ENCODE results near the gene CCR7.

CCR7 gene

DNA sequence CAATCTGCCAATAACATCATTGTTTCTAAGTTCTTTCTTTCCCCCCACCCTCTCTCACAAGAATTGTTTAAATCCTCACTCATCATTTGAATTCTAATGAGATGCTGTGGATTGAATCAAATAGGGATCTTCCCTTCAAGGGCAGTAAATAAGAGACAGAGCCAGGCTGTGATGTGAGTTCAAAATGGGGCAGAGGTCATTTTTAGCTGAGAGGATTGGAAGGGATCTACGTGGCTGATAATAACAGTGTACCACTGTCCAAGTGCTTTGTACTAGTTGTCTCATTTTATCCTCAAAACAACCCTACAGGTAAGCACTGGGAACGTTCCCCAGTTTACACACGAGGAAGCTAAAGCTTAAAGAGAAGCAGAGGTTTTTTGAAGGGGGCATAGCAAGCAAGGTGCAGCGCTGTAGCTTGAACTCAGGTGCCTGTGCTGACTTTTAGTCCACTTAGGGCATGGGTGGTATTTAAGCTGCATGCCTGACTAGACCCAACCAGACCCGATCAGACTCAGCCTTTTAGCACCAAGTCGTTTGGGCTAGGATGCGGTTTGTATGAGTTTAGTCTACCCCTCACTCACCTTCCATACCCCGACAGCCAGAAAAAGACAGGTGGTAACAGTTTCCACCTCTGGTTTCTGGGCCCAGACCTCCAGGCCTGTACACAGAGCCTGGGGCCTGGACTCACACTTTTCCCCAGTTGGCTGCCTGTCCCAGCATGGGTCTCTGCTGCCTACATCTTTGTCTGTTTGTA, 39.2 kb upstream of the CCR7 start:
- H3K4me3 Mint-ChIP-seq, result no peak overlapping the region
- TF ChIP-seq, protein P1, sequence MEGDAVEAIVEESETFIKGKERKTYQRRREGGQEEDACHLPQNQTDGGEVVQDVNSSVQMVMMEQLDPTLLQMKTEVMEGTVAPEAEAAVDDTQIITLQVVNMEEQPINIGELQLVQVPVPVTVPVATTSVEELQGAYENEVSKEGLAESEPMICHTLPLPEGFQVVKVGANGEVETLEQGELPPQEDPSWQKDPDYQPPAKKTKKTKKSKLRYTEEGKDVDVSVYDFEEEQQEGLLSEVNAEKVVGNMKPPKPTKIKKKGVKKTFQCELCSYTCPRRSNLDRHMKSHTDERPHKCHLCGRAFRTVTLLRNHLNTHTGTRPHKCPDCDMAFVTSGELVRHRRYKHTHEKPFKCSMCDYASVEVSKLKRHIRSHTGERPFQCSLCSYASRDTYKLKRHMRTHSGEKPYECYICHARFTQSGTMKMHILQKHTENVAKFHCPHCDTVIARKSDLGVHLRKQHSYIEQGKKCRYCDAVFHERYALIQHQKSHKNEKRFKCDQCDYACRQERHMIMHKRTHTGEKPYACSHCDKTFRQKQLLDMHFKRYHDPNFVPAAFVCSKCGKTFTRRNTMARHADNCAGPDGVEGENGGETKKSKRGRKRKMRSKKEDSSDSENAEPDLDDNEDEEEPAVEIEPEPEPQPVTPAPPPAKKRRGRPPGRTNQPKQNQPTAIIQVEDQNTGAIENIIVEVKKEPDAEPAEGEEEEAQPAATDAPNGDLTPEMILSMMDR (IDR thresholded peaks at IDR 0.05; ENCODE audit: unreplicated experiment in 3 of 3), result no peak
- no peaks in the 10 kb centered on the region for H3K9me3 Mint-ChIP-seq
- no peak overlapping the region for H3K27ac Mint-ChIP-seq
- peaks cover 9% of the 10 kb centered on the region for H3K27me3 Mint-ChIP-seq (ENCODE audit: low read depth)
- H3K4me1 Mint-ChIP-seq, result no peaks in the 10 kb centered on the region
- H3K36me3 Mint-ChIP-seq (ENCODE audit: low read depth), result no peaks in the 10 kb centered on the region

DNA sequence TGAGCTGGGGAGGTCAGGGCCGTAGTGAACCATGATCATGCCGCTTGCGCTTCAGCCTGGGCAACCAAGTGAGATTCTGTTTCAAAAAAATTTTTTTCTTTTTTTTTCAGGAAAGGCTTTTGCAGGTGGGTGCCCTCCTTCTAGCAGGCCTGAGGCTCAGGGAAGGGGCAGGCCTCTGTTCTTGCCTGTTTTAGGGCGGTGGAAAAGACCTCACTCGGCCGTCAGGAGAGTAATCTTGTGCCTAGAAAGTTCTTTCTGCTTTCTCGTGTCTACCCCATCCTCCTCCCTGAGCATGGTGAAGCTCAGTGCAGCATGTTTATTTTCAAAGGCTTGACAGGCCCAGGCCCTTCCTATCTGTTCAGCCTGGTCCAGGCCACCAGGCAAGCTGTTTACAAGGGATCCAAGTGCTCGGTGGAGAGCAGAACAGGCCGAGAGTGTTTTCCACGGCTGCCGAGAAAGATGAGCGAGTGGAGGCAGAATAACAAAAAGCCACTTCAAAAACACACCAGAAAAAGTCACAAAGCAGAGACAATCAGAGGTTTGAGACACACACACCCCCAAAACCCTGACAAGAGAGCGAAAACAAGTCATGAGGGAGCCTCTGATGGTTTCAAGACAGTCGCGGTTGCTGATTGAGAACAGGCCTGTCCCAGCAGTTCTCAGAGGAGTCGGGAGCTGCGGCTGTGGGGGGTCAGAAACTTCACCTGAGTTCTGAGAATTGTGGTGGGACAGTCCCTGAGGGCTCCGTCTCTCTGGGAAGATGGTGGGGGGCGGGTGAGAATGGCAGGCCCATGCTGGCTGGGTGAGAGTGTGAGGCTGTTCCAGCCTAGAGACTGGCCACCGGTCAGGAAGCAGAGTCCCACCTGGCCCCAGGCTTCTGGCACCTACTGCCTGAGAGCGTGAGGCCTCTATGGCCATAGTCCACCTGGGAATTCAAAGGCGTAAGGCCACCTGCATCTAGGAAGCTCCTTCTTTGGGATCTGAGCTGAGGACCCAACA, 37.5 kb upstream of the CCR7 start:
- TF ChIP-seq, protein P1 (IDR thresholded peaks at IDR 0.05; ENCODE audit: unreplicated experiment in 3 of 3), result no peak
- Mint-ChIP-seq H3K27ac (no peak overlapping the region), H3K27me3 (ENCODE audit: low read depth) (peaks cover 9% of the 10 kb centered on the region), H3K4me3 (no peak overlapping the region), H3K9me3 (no peaks in the 10 kb centered on the region), H3K36me3 (ENCODE audit: low read depth) (no peaks in the 10 kb centered on the region), H3K4me1 (peaks cover 6% of the 10 kb centered on the region)

DNA sequence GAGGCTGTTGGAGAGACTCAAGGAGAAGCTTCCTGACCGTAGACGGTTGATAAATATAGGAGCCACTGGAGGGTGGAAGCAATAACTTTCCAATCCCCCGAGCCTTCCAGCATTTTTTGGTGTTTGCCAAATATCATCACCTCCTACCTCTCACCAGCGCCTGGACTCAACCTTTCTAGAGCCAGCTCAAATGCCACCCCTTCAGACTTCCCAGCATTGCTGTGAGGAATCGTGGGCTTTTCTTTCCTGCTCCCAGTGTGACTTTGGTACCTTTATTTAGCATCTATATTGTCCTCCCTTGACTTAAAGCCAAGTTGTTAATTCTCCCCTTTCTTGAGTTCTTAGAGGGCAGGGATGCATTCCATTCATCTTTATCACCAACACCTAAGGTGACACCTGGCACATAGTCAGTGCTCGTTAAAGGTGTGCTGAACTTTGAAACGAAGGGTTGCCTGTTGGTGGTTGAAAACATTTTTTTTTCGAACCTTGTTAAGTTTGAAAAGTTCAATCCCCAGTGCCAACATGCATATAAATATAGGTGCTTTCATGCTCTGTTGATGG, 35.3 kb upstream of the CCR7 start:
- Mint-ChIP-seq H3K27me3 (ENCODE audit: low read depth) (peaks cover 9% of the 10 kb centered on the region), H3K4me1 (peaks cover 6% of the 10 kb centered on the region), H3K9me3 (no peaks in the 10 kb centered on the region), H3K4me3 (no peak overlapping the region), H3K36me3 (ENCODE audit: low read depth) (no peaks in the 10 kb centered on the region), H3K27ac (no peak overlapping the region)
- TF ChIP-seq, protein P1 (IDR thresholded peaks at IDR 0.05; ENCODE audit: unreplicated experiment in 3 of 3), result no peak

DNA sequence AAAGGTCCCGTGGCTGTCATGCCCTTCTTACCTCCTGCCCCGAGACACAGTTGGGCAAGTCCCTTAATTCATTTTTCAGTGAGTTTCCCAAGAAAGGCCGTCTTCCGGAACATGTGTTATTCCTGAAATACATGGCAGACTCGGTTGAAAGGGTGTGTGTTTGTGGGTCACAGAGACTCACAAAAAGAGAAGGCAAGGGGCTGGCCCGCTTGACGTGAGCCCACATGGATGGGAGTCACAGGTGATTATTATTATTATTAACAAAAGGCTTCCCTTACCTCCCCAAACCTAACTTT, 34.1 kb upstream of the CCR7 start:
- Mint-ChIP-seq H3K36me3 (ENCODE audit: low read depth) (no peaks in the 10 kb centered on the region), H3K4me1 (peaks cover 6% of the 10 kb centered on the region), H3K9me3 (no peaks in the 10 kb centered on the region), H3K4me3 (no peak overlapping the region), H3K27me3 (ENCODE audit: low read depth) (peaks cover 9% of the 10 kb centered on the region), H3K27ac (peak overlapping the region in 2 of 3 experiments; percentile 6 to 21)
- TF ChIP-seq, protein P1 (IDR thresholded peaks at IDR 0.05; ENCODE audit: unreplicated experiment in 3 of 3), result no peak

DNA sequence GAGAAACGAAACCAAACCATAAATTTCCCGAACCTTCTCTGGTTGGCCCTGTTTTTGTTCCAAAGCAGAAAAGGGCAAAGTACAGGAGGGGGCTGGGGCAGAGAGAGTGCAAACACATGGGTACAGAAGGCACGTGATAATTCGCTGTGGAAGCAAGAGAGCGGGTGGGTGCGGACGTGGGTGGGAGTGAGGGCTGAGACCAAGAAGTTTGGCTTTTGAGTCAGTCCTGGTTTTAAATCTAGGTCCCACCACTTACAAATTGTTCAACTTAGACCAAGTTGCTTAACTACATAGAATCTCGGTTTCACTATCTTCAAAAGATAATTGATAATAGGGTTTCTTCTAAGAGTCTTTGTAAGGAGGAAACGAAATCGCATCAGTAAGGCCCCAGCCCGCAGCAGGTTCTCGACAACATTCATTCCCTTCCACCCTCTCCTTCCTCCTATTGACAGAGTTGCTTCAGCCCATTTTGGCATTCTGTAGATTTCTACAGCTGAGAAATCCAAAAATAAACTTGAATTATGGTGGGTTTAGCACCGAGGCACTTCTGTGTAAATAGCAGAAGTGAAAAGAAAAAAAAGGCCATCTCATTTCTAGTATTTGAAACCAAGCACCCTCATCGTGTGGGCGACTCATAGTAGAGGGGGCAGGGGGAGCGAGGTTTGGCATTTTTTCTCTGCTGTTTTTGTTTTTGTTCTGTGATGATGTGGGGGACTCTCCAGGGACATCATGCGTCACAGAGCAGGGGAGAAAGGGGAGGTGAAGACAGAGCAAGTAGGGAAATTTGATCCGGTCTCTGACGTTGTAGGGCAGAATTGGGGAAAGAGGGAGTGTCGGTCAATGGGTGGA, 33.6 kb upstream of the CCR7 start:
- Mint-ChIP-seq H3K9me3 (no peaks in the 10 kb centered on the region), H3K27ac (peak overlapping the region in 2 of 3 experiments; percentile 6 to 21), H3K4me1 (peaks cover 6% of the 10 kb centered on the region), H3K4me3 (no peak overlapping the region), H3K36me3 (ENCODE audit: low read depth) (no peaks in the 10 kb centered on the region), H3K27me3 (ENCODE audit: low read depth) (peaks cover 9% of the 10 kb centered on the region)
- TF ChIP-seq, protein P1 (IDR thresholded peaks at IDR 0.05; ENCODE audit: unreplicated experiment in 3 of 3), result no peak

Measured in nephron (organoid).